NCI-H2196 (cell line): ENCODE measurements around the gene TRIM17.

Experiments
- DNase-seq: peaks from one replicate; lab custom pipeline; 2025; ENCODE audit not compliant: unreplicated experiment; lab: John Stamatoyannopoulos, UW

Gene TRIM17

GRCh38 chr1:228358764-228359612 is 57.7 kb downstream of the TRIM17 start:
- no peak for DNase-seq

- DNase-seq = no peak
Observed at GRCh38 chr1:228358039-228358763, 58.5 kb downstream of the TRIM17 start.
